Gastroesophageal sphincter (tissue), 3 donors: Measurements from ENCODE around the gene GNLY.

Experiments used
- EP300 ChIP-seq: sonication (generic); formaldehyde crosslinking; IDR thresholded peaks from one replicate; pipeline ENCODE4 v1.6.1; 2017; ENCODE audit warnings: antibody characterized with exemption, mild to moderate bottlenecking
- POLR2A ChIP-seq, 2 donors: fragments of 450-650 bp; IDR thresholded peaks; one replicate each; pipeline ENCODE4 v1.6.1; 2017; ENCODE audit warnings: antibody characterized with exemption in 2 of 2, mild to moderate bottlenecking in 2 of 2, moderate library complexity in 1 of 2
- POLR2AphosphoS5 ChIP-seq: sonication (generic); formaldehyde crosslinking; IDR thresholded peaks from one replicate; pipeline ENCODE4 v1.6.1; 2017; ENCODE audit warnings: antibody characterized with exemption
- TF ChIP-seq, protein P1 (sequence below), 4 experiments: fragments of 200-600 bp in 2 of 4; fragments of 450-650 bp in 2 of 4; sonication (generic) in 1 of 4; IDR thresholded peaks; one replicate each; pipeline ENCODE4 v1.5.1; 2017 to 2019; ENCODE audit warnings: antibody characterized with exemption in 4 of 4, mild to moderate bottlenecking in 2 of 4, moderate library complexity in 2 of 4

DNA sequence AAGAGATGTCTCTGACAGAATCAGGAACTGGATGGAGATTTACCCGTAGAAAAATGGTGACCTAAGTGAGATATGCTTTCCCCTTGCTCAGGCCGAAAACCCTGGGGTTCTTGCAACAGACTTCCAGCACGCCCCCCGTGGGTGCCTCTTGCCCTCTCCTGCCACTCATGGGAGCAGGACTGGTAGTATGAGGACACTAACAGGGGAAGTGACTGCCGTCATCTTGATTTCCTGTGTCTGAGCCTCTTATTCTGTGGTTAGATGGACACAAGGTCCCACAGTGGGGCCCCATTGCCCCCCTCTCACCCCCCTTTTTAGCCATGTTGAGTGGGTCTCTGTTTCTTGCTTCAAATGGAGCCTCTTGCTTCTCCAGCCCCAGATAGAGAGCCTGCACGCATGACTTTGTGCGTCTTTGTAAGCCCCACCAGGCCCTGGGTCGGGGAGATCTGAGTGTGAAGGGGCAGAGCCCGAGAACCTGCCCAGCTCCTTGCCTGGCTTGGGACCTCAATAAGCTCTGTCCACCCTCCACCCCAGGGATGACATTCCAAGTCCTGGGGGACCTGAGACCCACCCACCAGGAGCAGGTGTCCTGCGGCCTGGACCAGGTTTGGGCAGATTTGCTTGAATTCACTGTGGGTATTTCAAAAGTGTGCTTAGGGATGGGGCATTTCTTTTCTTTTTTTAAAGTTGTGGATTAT, 12.6 kb downstream of the GNLY start:
- TF ChIP-seq, protein P1, sequence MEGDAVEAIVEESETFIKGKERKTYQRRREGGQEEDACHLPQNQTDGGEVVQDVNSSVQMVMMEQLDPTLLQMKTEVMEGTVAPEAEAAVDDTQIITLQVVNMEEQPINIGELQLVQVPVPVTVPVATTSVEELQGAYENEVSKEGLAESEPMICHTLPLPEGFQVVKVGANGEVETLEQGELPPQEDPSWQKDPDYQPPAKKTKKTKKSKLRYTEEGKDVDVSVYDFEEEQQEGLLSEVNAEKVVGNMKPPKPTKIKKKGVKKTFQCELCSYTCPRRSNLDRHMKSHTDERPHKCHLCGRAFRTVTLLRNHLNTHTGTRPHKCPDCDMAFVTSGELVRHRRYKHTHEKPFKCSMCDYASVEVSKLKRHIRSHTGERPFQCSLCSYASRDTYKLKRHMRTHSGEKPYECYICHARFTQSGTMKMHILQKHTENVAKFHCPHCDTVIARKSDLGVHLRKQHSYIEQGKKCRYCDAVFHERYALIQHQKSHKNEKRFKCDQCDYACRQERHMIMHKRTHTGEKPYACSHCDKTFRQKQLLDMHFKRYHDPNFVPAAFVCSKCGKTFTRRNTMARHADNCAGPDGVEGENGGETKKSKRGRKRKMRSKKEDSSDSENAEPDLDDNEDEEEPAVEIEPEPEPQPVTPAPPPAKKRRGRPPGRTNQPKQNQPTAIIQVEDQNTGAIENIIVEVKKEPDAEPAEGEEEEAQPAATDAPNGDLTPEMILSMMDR (IDR thresholded peaks at IDR 0.05): no peak
- no peak for TF ChIP-seq POLR2A (IDR thresholded peaks at IDR 0.05)
- TF ChIP-seq EP300: no peak
- TF ChIP-seq POLR2AphosphoS5: no peak
